HEK293 (cell line): ENCODE measurements around the gene ITSN1.

Experiments used
- BCL11A ChIP-seq: fragments of 450-650 bp; formaldehyde crosslinking; IDR thresholded peaks from 2 replicates; pipeline ENCODE4 v1.5.1; 2016; ENCODE audit warnings: low read depth, missing biosample characterization, missing genetic modification characterization
- HOXC10 ChIP-seq: sonication (generic); formaldehyde crosslinking; IDR thresholded peaks from 2 replicates; pipeline ENCODE4 v1.8.1; 2023; ENCODE audit warnings: mild to moderate bottlenecking, missing genetic modification reagents
- KLF9 ChIP-seq: fragments of 450-650 bp; formaldehyde crosslinking; IDR thresholded peaks from 2 replicates; pipeline ENCODE4 v1.5.1; 2016; ENCODE audit warnings: missing biosample characterization, missing genetic modification characterization, low read depth
- RBAK ChIP-seq: fragments of 450-650 bp; formaldehyde crosslinking; IDR thresholded peaks from 2 replicates; pipeline ENCODE4 v1.5.1; 2016; ENCODE audit warnings: missing biosample characterization, missing genetic modification characterization
- SP3 ChIP-seq: fragments of 450-650 bp; formaldehyde crosslinking; IDR thresholded peaks from 2 replicates; pipeline ENCODE4 v1.5.1; 2016; ENCODE audit warnings: missing biosample characterization, missing genetic modification characterization
- ZBTB20 ChIP-seq: fragments of 450-650 bp; formaldehyde crosslinking; IDR thresholded peaks from 2 replicates; pipeline ENCODE4 v1.5.1; 2016; ENCODE audit warnings: missing biosample characterization, missing genetic modification characterization
- ZBTB7A ChIP-seq: fragments of 450-650 bp; formaldehyde crosslinking; IDR thresholded peaks from 2 replicates; pipeline ENCODE4 v1.5.1; 2016; ENCODE audit warnings: low read depth, missing biosample characterization, missing genetic modification characterization
- ZFHX2 ChIP-seq: fragments of 450-650 bp; formaldehyde crosslinking; conservative IDR thresholded peaks from 2 replicates; pipeline ENCODE4 v1.5.1; 2016; ENCODE audit warnings: missing biosample characterization, missing genetic modification characterization
- ZNF132 ChIP-seq: fragments of 450-650 bp; formaldehyde crosslinking; IDR thresholded peaks from 2 replicates; pipeline ENCODE4 v1.5.1; 2017; ENCODE audit warnings: missing biosample characterization, missing genetic modification characterization, borderline replicate concordance
- ZNF155 ChIP-seq: fragments of 450-650 bp; formaldehyde crosslinking; IDR thresholded peaks from 2 replicates; pipeline ENCODE4 v1.5.1; 2016; ENCODE audit warnings: missing biosample characterization, missing genetic modification characterization
- ZNF24 ChIP-seq: fragments of 450-650 bp; formaldehyde crosslinking; IDR thresholded peaks from 2 replicates; pipeline ENCODE4 v1.5.1; 2016; ENCODE audit warnings: missing biosample characterization, missing genetic modification characterization
- ZNF366 ChIP-seq: fragments of 450-650 bp; formaldehyde crosslinking; conservative IDR thresholded peaks from 2 replicates; pipeline ENCODE4 v1.5.1; 2016; ENCODE audit warnings: missing biosample characterization, missing genetic modification characterization
- ZNF510 ChIP-seq: fragments of 450-650 bp; formaldehyde crosslinking; IDR thresholded peaks from 2 replicates; pipeline ENCODE4 v1.5.1; 2018; ENCODE audit warnings: mild to moderate bottlenecking, missing genetic modification characterization, missing biosample characterization; ENCODE audit not compliant: insufficient replicate concordance
- ZNF514 ChIP-seq: fragments of 450-650 bp; formaldehyde crosslinking; IDR thresholded peaks from 2 replicates; pipeline ENCODE4 v1.5.1; 2016; ENCODE audit warnings: missing biosample characterization, missing genetic modification characterization
- ZNF529 ChIP-seq: fragments of 450-650 bp; formaldehyde crosslinking; IDR thresholded peaks from 2 replicates; pipeline ENCODE4 v1.5.1; 2017; ENCODE audit warnings: missing genetic modification characterization, missing biosample characterization; ENCODE audit not compliant: insufficient replicate concordance
- ZNF560 ChIP-seq: fragments of 450-650 bp; formaldehyde crosslinking; IDR thresholded peaks from 2 replicates; pipeline ENCODE4 v1.5.1; 2017; ENCODE audit warnings: missing biosample characterization, missing genetic modification characterization, borderline replicate concordance
- ZNF623 ChIP-seq: fragments of 450-650 bp; formaldehyde crosslinking; IDR thresholded peaks from 2 replicates; pipeline ENCODE4 v1.5.1; 2016; ENCODE audit warnings: missing biosample characterization, missing genetic modification characterization
- ZNF660 ChIP-seq: fragments of 450-650 bp; IDR thresholded peaks from 2 replicates; pipeline ENCODE4 v1.5.1; 2018; ENCODE audit warnings: missing biosample characterization, mild to moderate bottlenecking, missing genetic modification characterization
- ZNF747 ChIP-seq: fragments of 450-650 bp; formaldehyde crosslinking; IDR thresholded peaks from 2 replicates; pipeline ENCODE4 v1.5.1; 2016; ENCODE audit warnings: missing biosample characterization, missing genetic modification characterization
- ZNF837 ChIP-seq: fragments of 450-650 bp; formaldehyde crosslinking; IDR thresholded peaks from 2 replicates; pipeline ENCODE4 v1.5.1; 2016; ENCODE audit warnings: missing biosample characterization, missing genetic modification characterization
- ZNF843 ChIP-seq: fragments of 450-650 bp; formaldehyde crosslinking; IDR thresholded peaks from 2 replicates; pipeline ENCODE4 v1.5.1; 2016; ENCODE audit warnings: missing biosample characterization, missing genetic modification characterization
- TF ChIP-seq, protein P1 (sequence below): fragments of 450-650 bp; formaldehyde crosslinking; conservative IDR thresholded peaks from 2 replicates; pipeline ENCODE4 v1.5.1; 2016; ENCODE audit warnings: low read depth, missing biosample characterization, missing genetic modification characterization
- TF ChIP-seq, protein P2 (sequence below): sonication (generic); formaldehyde crosslinking; IDR thresholded peaks from 2 replicates; pipeline ENCODE4 v1.8.1; 2022; ENCODE audit warnings: mild to moderate bottlenecking, moderate library complexity, missing genetic modification reagents
- TF ChIP-seq, protein P3 (sequence below): fragments of 450-650 bp; formaldehyde crosslinking; IDR thresholded peaks from 2 replicates; pipeline ENCODE4 v1.5.1; 2016; ENCODE audit warnings: missing biosample characterization, missing genetic modification characterization, low read depth
- TF ChIP-seq, protein P4 (sequence below): fragments of 450-650 bp; formaldehyde crosslinking; IDR thresholded peaks from 2 replicates; pipeline ENCODE4 v1.5.1; 2016; ENCODE audit warnings: missing biosample characterization, missing genetic modification characterization
- TF ChIP-seq, protein P5 (sequence below): fragments of 450-650 bp; formaldehyde crosslinking; IDR thresholded peaks from 2 replicates; pipeline ENCODE4 v1.5.1; 2016; ENCODE audit warnings: missing biosample characterization, missing genetic modification characterization
- TF ChIP-seq, protein P6 (sequence below): fragments of 450-650 bp; formaldehyde crosslinking; IDR thresholded peaks from 2 replicates; pipeline ENCODE4 v1.5.1; 2016; ENCODE audit warnings: missing biosample characterization, missing genetic modification characterization

ITSN1 gene

DNA sequence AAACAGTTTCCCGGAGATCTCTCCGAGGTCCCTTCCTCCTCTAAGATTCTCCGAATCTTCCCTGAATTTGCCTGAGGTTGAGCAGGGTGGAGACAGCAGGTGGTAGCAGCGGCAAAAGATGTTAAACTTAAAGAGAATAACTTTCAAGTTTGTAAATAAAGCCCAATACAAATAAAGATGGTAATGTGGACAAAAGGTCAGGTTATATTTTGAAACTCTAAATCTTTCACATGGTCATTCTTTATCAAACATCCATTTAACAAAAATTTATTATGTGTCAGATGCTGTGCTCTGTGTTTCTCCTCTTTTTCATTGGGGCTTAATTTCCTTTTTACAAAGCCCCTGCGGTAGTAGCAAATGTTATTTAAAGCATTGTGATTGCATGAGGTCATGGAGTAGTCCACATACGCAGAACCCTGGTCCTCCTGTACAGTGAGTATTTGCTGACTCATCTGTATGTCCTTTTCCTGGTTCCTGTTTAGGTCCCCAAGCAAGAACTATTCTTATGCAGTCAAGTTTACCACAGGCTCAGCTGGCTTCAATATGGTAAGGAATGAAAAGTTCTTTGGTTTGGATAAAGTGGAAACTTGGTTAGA, 119.2 kb downstream of the ITSN1 start (continued):
- TF ChIP-seq SP3 (tag by site-specific recombination) = no peak
- TF ChIP-seq, protein P1, sequence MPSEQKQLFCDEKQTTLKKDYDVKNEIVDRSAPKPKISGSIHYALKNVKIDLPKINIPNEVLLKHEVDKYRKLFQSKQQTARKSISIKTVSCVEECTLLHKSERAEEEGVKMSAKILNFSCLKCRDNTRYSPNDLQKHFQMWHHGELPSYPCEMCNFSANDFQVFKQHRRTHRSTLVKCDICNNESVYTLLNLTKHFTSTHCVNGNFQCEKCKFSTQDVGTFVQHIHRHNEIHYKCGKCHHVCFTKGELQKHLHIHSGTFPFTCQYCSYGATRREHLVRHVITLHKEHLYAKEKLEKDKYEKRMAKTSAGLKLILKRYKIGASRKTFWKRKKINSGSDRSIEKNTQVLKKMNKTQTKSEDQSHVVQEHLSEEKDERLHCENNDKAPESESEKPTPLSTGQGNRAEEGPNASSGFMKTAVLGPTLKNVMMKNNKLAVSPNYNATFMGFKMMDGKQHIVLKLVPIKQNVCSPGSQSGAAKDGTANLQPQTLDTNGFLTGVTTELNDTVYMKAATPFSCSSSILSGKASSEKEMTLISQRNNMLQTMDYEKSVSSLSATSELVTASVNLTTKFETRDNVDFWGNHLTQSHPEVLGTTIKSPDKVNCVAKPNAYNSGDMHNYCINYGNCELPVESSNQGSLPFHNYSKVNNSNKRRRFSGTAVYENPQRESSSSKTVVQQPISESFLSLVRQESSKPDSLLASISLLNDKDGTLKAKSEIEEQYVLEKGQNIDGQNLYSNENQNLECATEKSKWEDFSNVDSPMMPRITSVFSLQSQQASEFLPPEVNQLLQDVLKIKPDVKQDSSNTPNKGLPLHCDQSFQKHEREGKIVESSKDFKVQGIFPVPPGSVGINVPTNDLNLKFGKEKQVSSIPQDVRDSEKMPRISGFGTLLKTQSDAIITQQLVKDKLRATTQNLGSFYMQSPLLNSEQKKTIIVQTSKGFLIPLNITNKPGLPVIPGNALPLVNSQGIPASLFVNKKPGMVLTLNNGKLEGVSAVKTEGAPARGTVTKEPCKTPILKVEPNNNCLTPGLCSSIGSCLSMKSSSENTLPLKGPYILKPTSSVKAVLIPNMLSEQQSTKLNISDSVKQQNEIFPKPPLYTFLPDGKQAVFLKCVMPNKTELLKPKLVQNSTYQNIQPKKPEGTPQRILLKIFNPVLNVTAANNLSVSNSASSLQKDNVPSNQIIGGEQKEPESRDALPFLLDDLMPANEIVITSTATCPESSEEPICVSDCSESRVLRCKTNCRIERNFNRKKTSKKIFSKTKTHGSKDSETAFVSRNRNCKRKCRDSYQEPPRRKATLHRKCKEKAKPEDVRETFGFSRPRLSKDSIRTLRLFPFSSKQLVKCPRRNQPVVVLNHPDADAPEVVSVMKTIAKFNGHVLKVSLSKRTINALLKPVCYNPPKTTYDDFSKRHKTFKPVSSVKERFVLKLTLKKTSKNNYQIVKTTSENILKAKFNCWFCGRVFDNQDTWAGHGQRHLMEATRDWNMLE (tag by site-specific recombination) = no peak; the same call in 1 of the 2 replicates
- TF ChIP-seq ZNF747 (tag by site-specific recombination) = no peak
- TF ChIP-seq ZNF623 (tag by site-specific recombination) = no peak
- TF ChIP-seq ZBTB7A (tag by site-specific recombination) = no peak
- TF ChIP-seq ZNF660 (tag by site-specific recombination) = peak; percentile 97
- TF ChIP-seq ZNF24 = peak; percentile 64; the same call in 1 of the 2 replicates
- no peak for TF ChIP-seq ZNF155 (tag by site-specific recombination)
- TF ChIP-seq RBAK (tag by site-specific recombination) = no peak
- TF ChIP-seq ZNF510 (tag by site-specific recombination) = no peak
- TF ChIP-seq, protein P2, sequence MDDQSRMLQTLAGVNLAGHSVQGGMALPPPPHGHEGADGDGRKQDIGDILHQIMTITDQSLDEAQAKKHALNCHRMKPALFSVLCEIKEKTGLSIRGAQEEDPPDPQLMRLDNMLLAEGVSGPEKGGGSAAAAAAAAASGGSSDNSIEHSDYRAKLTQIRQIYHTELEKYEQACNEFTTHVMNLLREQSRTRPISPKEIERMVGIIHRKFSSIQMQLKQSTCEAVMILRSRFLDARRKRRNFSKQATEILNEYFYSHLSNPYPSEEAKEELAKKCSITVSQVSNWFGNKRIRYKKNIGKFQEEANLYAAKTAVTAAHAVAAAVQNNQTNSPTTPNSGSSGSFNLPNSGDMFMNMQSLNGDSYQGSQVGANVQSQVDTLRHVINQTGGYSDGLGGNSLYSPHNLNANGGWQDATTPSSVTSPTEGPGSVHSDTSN (CRISPR knock-in tag) = no peak
- TF ChIP-seq, protein P3, sequence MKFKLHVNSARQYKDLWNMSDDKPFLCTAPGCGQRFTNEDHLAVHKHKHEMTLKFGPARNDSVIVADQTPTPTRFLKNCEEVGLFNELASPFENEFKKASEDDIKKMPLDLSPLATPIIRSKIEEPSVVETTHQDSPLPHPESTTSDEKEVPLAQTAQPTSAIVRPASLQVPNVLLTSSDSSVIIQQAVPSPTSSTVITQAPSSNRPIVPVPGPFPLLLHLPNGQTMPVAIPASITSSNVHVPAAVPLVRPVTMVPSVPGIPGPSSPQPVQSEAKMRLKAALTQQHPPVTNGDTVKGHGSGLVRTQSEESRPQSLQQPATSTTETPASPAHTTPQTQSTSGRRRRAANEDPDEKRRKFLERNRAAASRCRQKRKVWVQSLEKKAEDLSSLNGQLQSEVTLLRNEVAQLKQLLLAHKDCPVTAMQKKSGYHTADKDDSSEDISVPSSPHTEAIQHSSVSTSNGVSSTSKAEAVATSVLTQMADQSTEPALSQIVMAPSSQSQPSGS (tag by site-specific recombination) = peak; percentile 94
- peak; percentile 89 for TF ChIP-seq BCL11A (tag by site-specific recombination)
- no peak for TF ChIP-seq ZFHX2
- TF ChIP-seq HOXC10 (CRISPR knock-in tag) = no peak
- no peak for TF ChIP-seq ZNF514 (tag by site-specific recombination)
- TF ChIP-seq KLF9 = no peak; the same call in 1 of the 2 replicates
- no peak for TF ChIP-seq ZNF529 (tag by site-specific recombination)
- TF ChIP-seq ZBTB20 = peak; percentile 53
- TF ChIP-seq, protein P4, sequence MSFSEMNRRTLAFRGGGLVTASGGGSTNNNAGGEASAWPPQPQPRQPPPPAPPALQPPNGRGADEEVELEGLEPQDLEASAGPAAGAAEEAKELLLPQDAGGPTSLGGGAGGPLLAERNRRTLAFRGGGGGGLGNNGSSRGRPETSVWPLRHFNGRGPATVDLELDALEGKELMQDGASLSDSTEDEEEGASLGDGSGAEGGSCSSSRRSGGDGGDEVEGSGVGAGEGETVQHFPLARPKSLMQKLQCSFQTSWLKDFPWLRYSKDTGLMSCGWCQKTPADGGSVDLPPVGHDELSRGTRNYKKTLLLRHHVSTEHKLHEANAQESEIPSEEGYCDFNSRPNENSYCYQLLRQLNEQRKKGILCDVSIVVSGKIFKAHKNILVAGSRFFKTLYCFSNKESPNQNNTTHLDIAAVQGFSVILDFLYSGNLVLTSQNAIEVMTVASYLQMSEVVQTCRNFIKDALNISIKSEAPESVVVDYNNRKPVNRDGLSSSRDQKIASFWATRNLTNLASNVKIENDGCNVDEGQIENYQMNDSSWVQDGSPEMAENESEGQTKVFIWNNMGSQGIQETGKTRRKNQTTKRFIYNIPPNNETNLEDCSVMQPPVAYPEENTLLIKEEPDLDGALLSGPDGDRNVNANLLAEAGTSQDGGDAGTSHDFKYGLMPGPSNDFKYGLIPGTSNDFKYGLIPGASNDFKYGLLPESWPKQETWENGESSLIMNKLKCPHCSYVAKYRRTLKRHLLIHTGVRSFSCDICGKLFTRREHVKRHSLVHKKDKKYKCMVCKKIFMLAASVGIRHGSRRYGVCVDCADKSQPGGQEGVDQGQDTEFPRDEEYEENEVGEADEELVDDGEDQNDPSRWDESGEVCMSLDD (tag by site-specific recombination) = no peak
- no peak for TF ChIP-seq ZNF560
- TF ChIP-seq, protein P5, sequence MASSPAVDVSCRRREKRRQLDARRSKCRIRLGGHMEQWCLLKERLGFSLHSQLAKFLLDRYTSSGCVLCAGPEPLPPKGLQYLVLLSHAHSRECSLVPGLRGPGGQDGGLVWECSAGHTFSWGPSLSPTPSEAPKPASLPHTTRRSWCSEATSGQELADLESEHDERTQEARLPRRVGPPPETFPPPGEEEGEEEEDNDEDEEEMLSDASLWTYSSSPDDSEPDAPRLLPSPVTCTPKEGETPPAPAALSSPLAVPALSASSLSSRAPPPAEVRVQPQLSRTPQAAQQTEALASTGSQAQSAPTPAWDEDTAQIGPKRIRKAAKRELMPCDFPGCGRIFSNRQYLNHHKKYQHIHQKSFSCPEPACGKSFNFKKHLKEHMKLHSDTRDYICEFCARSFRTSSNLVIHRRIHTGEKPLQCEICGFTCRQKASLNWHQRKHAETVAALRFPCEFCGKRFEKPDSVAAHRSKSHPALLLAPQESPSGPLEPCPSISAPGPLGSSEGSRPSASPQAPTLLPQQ (tag by site-specific recombination) = peak; percentile 88
- TF ChIP-seq ZNF837 (tag by site-specific recombination) = no peak
- peak; percentile 85 for TF ChIP-seq ZNF366 (tag by site-specific recombination)
- TF ChIP-seq ZNF843 (tag by site-specific recombination) = no peak
- no peak for TF ChIP-seq ZNF132
- TF ChIP-seq, protein P6, sequence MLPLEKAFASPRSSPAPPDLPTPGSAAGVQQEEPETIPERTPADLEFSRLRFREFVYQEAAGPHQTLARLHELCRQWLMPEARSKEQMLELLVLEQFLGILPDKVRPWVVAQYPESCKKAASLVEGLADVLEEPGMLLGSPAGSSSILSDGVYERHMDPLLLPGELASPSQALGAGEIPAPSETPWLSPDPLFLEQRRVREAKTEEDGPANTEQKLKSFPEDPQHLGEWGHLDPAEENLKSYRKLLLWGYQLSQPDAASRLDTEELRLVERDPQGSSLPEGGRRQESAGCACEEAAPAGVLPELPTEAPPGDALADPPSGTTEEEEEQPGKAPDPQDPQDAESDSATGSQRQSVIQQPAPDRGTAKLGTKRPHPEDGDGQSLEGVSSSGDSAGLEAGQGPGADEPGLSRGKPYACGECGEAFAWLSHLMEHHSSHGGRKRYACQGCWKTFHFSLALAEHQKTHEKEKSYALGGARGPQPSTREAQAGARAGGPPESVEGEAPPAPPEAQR = no peak
